ENCODE data around the gene TBX15. TPM values are rescaled to one million over a fixed set of nuclear protein-coding genes. Genes with fewer than 3 reads are reported as not detected.

TBX15 gene
- total RNA-seq, 2 experiments from 2014 or later, result not detected

DNA sequence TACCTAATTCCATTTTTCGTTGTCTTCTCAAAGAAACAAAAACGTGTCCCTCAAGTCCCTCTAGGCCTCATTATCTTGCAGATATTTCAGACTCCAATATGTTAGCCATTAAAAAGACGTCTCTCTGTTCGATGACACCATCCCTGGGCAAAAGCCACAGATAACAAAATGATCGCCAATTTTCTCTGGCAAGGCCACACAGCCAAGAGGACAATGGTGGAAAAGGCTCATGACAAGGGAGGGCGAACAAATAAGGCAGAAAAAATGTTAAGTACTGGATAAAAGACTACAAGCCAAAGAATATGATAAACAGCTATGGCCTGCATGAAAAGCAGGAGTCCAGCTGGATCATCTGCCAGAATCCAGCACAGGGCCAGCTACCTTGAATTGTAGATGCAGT is 82.9 kb downstream of the TBX15 start:
- no peaks in the 10 kb centered on the region for H3K36me3 Mint-ChIP-seq (ENCODE audit: low read depth)
- TF ChIP-seq, protein P1, sequence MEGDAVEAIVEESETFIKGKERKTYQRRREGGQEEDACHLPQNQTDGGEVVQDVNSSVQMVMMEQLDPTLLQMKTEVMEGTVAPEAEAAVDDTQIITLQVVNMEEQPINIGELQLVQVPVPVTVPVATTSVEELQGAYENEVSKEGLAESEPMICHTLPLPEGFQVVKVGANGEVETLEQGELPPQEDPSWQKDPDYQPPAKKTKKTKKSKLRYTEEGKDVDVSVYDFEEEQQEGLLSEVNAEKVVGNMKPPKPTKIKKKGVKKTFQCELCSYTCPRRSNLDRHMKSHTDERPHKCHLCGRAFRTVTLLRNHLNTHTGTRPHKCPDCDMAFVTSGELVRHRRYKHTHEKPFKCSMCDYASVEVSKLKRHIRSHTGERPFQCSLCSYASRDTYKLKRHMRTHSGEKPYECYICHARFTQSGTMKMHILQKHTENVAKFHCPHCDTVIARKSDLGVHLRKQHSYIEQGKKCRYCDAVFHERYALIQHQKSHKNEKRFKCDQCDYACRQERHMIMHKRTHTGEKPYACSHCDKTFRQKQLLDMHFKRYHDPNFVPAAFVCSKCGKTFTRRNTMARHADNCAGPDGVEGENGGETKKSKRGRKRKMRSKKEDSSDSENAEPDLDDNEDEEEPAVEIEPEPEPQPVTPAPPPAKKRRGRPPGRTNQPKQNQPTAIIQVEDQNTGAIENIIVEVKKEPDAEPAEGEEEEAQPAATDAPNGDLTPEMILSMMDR (IDR thresholded peaks at IDR 0.05), result no peak
- ChIA-PET CTCF (no interaction called here), POLR2A (no interaction called here)
- no peaks in the 10 kb centered on the region for H3K27me3 Mint-ChIP-seq
- no peaks in the 10 kb centered on the region for H3K9me3 Mint-ChIP-seq
- ATAC-seq (no peak), DNase-seq (no peak)
- no peak overlapping the region for H3K27ac Mint-ChIP-seq
- intact Hi-C loops (cut with micrococcal nuclease), result no loop called here
- H3K4me3 Mint-ChIP-seq, result no peak overlapping the region
- no peaks in the 10 kb centered on the region for H3K4me1 Mint-ChIP-seq (ENCODE audit: low read depth)

DNA sequence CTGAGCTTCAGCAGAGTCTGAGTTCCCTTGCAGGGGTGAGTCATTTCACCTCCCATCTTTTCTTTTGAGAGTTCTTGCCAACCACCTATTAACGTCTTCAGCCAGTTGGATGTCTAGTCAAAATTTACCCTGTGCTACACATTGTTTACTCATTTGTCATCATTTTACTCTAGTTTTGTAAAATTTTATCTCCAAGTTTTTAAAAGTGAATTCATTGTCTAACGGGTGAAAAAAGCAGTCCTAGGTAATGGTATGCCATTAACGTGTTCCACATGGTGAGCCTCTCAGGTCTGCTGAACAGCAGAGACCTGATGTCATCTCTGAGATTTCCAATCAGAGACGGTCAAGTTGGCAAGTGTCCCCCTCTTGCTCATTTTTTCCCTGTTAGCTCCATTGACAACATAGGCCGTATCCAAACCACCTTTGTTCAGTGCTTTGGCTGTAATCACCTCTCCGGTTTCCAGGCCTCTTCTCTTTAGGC is 85.4 kb downstream of the TBX15 start:
- ChIA-PET CTCF (no interaction called here), POLR2A (no interaction called here)
- H3K9me3 Mint-ChIP-seq, result no peaks in the 10 kb centered on the region
- TF ChIP-seq, protein P1 (IDR thresholded peaks at IDR 0.05), result no peak
- no peak overlapping the region for H3K27ac Mint-ChIP-seq
- ATAC-seq, result no peak
- H3K36me3 Mint-ChIP-seq (ENCODE audit: low read depth), result no peaks in the 10 kb centered on the region
- intact Hi-C loops (cut with micrococcal nuclease), result no loop called here
- no peak for DNase-seq
- H3K4me3 Mint-ChIP-seq, result no peak overlapping the region
- no peaks in the 10 kb centered on the region for H3K4me1 Mint-ChIP-seq (ENCODE audit: low read depth)
- no peaks in the 10 kb centered on the region for H3K27me3 Mint-ChIP-seq

DNA sequence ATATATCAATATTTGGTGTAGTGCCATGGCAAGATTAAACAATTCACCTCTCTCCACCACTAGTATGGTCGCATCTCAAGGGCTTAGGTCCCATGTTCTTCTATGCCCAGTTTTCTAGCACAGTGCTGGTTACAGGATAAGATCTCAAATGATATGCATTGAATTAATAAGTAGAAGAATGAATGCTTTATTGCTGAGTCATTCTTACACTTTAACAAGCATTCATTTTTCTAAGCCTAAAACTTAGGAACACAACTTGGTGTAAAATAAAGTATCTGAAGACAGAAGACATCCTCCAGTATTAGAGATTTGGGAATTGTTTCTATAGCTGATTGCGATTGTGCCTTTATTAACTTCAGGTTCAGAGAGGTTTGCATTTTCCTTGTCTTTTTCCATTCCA is 85.8 kb downstream of the TBX15 start:
- Mint-ChIP-seq H3K27me3 (no peaks in the 10 kb centered on the region), H3K4me3 (no peak overlapping the region), H3K9me3 (no peaks in the 10 kb centered on the region), H3K4me1 (ENCODE audit: low read depth) (no peaks in the 10 kb centered on the region), H3K36me3 (ENCODE audit: low read depth) (no peaks in the 10 kb centered on the region), H3K27ac (no peak overlapping the region)
- TF ChIP-seq, protein P1 (IDR thresholded peaks at IDR 0.05), result no peak
- ATAC-seq, result no peak
- POLR2A ChIA-PET, result no interaction called here
- no peak for DNase-seq
- CTCF ChIA-PET, result no interaction called here
- intact Hi-C loops (cut with micrococcal nuclease), result no loop called here

DNA sequence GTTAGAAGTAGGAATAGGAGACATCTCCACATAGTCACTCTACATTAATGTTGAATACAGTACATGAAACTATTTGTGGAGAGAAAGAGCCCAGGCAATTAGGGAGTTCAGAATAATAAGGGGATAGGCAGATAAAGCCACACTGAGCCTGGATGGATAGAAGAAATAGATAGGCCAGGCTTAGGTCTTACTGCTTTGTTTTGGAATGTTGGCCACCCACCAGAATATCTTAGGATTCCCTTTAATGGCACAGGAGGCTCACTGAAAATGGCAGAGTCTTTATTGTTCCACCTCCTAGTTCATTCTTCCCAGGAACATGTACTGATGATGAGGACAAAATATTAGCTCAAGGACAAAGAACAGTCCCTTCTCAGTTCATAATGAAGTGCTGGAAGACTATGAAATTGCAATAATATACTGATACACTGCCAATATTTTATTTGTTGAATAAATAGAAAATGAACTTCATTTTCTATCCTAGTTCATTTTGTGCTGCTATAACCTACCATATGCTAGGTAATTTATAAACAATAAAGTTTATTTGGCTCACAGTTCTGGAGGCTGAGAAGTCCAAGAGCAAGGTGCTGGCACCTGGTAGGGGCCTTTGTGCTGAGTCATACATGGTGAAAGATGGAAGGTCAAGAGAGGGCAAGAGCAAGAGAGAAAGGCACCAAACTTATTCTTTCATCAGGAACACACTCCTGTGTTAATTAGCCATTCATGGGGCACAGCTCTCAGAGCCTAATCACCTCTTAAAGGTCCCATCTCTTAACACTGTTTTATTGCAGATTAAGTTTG is 87.3 kb downstream of the TBX15 start:
- DNase-seq (no peak), ATAC-seq (no peak)
- ChIA-PET POLR2A (no interaction called here), CTCF (no interaction called here)
- no peaks in the 10 kb centered on the region for H3K27me3 Mint-ChIP-seq
- no peak overlapping the region for H3K4me3 Mint-ChIP-seq
- no peaks in the 10 kb centered on the region for H3K36me3 Mint-ChIP-seq (ENCODE audit: low read depth)
- intact Hi-C loops (cut with micrococcal nuclease), result no loop called here
- peaks cover 1% of the 10 kb centered on the region for H3K9me3 Mint-ChIP-seq
- no peak overlapping the region for H3K27ac Mint-ChIP-seq
- H3K4me1 Mint-ChIP-seq (ENCODE audit: low read depth), result no peaks in the 10 kb centered on the region
- TF ChIP-seq, protein P1 (IDR thresholded peaks at IDR 0.05), result no peak

DNA sequence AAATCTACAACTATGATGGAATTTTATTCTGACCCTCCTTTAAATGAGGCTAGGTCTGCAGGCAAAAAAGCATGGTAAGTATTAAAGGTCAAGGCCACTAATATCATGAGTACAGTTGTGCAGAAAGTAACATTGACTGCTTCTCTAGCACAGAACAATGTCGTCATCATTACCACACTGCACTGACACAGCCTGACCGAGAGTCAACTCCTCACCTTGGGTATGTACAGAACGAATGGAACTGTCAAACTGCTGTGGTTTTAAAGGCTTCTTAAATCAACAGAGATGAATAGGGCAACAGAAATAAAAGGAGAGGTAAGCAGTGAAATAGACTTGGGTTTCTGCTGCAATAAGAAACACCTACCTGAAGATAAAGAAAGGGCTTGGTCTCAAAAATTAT is 88.8 kb downstream of the TBX15 start:
- TF ChIP-seq, protein P1 (IDR thresholded peaks at IDR 0.05), result no peak
- Mint-ChIP-seq H3K27me3 (no peaks in the 10 kb centered on the region), H3K4me3 (no peak overlapping the region), H3K4me1 (ENCODE audit: low read depth) (no peaks in the 10 kb centered on the region), H3K27ac (no peak overlapping the region), H3K36me3 (ENCODE audit: low read depth) (no peaks in the 10 kb centered on the region), H3K9me3 (peaks cover 1% of the 10 kb centered on the region)
- ATAC-seq (no peak), DNase-seq (no peak)
- POLR2A ChIA-PET, result no interaction called here
- CTCF ChIA-PET, result no interaction called here
- intact Hi-C loops (cut with micrococcal nuclease), result no loop called here

Data from activated CD8-positive, alpha-beta T cell treated with anti-CD3 and anti-CD28 coated beads for 36 hours (primary cell).